NCI-H187 (cell line): ENCODE measurements around the gene ADRA2C.

Experiments
- DNase-seq, 2 experiments: peaks; one replicate each; lab custom pipeline; 2025; lab: John Stamatoyannopoulos, UW

Gene ADRA2C

GRCh38 chr4:3733195-3733594 lies 33.0 kb upstream of the ADRA2C start:
- no peak for DNase-seq

GRCh38 chr4:3735196-3735595 lies 31.0 kb upstream of the ADRA2C start:
- no peak for DNase-seq

GRCh38 chr4:3736290-3736689 lies 29.9 kb upstream of the ADRA2C start:
- DNase-seq: no peak

- no peak for DNase-seq
Observed at GRCh38 chr4:3736806-3737205, 29.4 kb upstream of the ADRA2C start.

- DNase-seq: no peak
Observed at GRCh38 chr4:3739577-3739976, 26.6 kb upstream of the ADRA2C start.

- no peak for DNase-seq
Observed at GRCh38 chr4:3740256-3740655, 25.9 kb upstream of the ADRA2C start.

- DNase-seq: no peak
Observed at GRCh38 chr4:3741217-3742011, 24.8 kb upstream of the ADRA2C start.

GRCh38 chr4:3742610-3743009 lies 23.6 kb upstream of the ADRA2C start:
- DNase-seq: no peak

- DNase-seq: no peak
Observed at GRCh38 chr4:3744232-3744631, 22.0 kb upstream of the ADRA2C start.

- DNase-seq: no peak
Observed at GRCh38 chr4:3744901-3745300, 21.3 kb upstream of the ADRA2C start.

- DNase-seq: no peak
Observed at GRCh38 chr4:3745886-3746656, 20.1 kb upstream of the ADRA2C start.

GRCh38 chr4:3746701-3747580 lies 19.2 kb upstream of the ADRA2C start:
- DNase-seq: no peak

- DNase-seq: no peak
Observed at GRCh38 chr4:3747581-3747904, 18.6 kb upstream of the ADRA2C start.

- no peak for DNase-seq
Observed at GRCh38 chr4:3748136-3748898, 17.9 kb upstream of the ADRA2C start.

GRCh38 chr4:3749081-3749480 lies 17.1 kb upstream of the ADRA2C start:
- no peak for DNase-seq

GRCh38 chr4:3750334-3750733 lies 15.9 kb upstream of the ADRA2C start:
- no peak for DNase-seq

- DNase-seq: no peak
Observed at GRCh38 chr4:3752022-3752421, 14.2 kb upstream of the ADRA2C start.

GRCh38 chr4:3753726-3754412 lies 12.3 kb upstream of the ADRA2C start:
- no peak for DNase-seq

GRCh38 chr4:3756343-3757059 lies 9.7 kb upstream of the ADRA2C start:
- no peak for DNase-seq

GRCh38 chr4:3759236-3759635 lies 6.9 kb upstream of the ADRA2C start:
- no peak for DNase-seq

GRCh38 chr4:3760346-3760745 lies 5.8 kb upstream of the ADRA2C start:
- DNase-seq: no peak
